Tongue (tissue), 2 donors: Measurements from ENCODE around the gene NCBP1. TPM values are rescaled to one million over a fixed set of nuclear protein-coding genes. Genes with fewer than 3 reads are reported as not detected.

ENCODE experiments used
- DNase-seq: peaks from one replicate; pipeline ENCODE4 v3.0.0-alpha.2; 2015
- total RNA-seq: library from RNA; depleted of rRNA; stranded (reverse); fragments of >200 nt; gene quantifications from one replicate; pipeline ENCODE4 v1.2.3, GENCODE V29; 2014

Gene NCBP1
- total RNA-seq, 1 donor from 2014 or later = 50.6 TPM

DNA sequence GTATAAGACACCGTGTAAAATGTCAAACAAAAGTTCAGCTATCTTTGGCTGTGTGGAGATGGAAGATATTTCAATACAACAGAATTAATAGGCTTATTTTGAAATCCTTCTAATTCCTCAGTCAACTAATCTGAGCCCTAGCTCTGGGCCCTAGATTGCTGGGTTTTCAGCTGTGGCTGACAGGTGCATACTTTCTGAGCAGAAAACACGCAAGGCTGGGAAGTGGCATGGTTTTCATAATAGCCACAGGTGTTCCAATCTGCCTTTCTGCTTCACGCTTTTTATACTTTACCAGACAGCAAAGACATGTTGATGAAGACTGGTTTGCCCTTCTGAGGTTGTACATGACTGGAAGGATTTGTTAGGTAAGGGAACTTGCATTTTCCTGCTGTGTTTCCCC, 84.2 kb downstream of the NCBP1 start:
- DNase-seq = no peak

DNA sequence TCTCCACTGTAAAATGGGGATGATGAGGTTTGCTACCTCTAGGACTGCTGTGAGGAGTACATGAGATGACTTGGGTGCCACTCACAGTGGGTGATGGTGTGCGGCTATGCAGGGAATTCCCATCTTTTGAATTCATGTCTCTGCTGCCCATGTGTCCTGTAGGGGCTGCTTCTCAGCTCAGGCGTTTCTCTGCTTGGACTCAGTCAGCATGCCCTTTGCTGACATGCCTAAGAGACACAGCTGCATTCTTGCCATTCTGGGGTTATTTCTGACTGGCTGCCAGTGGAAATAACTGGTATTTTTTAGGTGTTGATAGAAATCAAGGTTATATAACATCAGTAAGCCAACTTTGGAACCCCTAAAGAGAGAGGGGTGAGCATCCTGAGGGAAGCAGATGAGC, 87.8 kb downstream of the NCBP1 start:
- no peak for DNase-seq

DNA sequence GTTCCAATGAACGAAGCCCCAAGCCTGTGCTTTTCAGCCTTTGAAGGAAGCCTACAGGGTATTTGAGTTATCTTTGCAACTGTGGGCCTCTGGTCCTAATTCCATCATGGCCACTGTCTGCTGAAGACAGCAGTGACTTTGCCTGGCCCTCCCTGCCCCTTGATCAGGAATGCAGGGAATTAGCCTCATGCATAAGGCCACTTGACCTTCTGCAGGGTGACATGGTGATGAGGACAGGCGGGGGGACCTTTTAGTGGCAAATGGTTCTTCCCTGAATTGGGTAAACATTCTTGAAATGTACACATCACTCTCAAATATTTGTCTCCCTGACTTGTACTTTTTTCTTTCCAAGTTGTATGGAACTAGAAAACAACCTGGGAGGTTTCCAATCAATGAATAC, 88.7 kb downstream of the NCBP1 start:
- DNase-seq = no peak

Other genes with a start within 250 kb of the NCBP1 start
- gene TDRD7, start 221.7 kb upstream of the NCBP1 start, total RNA-seq = 10.4 TPM
- gene TMOD1, start 132.2 kb upstream of the NCBP1 start, total RNA-seq = 103 TPM
- gene TSTD2, start 453 bp upstream of the NCBP1 start, total RNA-seq = 26.7 TPM
- gene XPA, start 63.5 kb downstream of the NCBP1 start, total RNA-seq = 19.7 TPM
- gene FOXE1, start 219.4 kb downstream of the NCBP1 start, total RNA-seq = 6.8 TPM